HG02623 (cell line): ENCODE measurements around the gene TPO.
"Not testable (repeated sequence)": the region's sequence is repeated elsewhere in the genome, so short reads cannot be mapped to it uniquely, and the experiment has no call there.

Source experiments
- ATAC-seq: cut with Tn5 transposase; IDR thresholded peaks from one replicate; pipeline ENCODE4 v1.9.1; 2021; ENCODE audit warnings: moderate library complexity; ENCODE audit not compliant: unreplicated experiment

The TPO gene

GRCh38 chr2:1403565-1403964 lies 9.7 kb upstream of the TPO start:
- ATAC-seq: no peak

GRCh38 chr2:1405124-1405523 lies 8.1 kb upstream of the TPO start:
- ATAC-seq: no peak

GRCh38 chr2:1405967-1406366 lies 7.3 kb upstream of the TPO start:
- ATAC-seq: no peak

GRCh38 chr2:1406434-1406833 lies 6.8 kb upstream of the TPO start:
- ATAC-seq: no peak

GRCh38 chr2:1407950-1408675 lies 5.2 kb upstream of the TPO start:
- no peak for ATAC-seq

GRCh38 chr2:1414121-1414520 lies 858 bp downstream of the TPO start:
- ATAC-seq: no peak

- ATAC-seq: not testable (repeated sequence)
Observed at GRCh38 chr2:1414901-1415300, 1.6 kb downstream of the TPO start.

- ATAC-seq: no peak
Observed at GRCh38 chr2:1415501-1415900, 2.2 kb downstream of the TPO start.

- ATAC-seq: no peak
Observed at GRCh38 chr2:1418566-1418965, 5.3 kb downstream of the TPO start.

- no peak for ATAC-seq
Observed at GRCh38 chr2:1420746-1421480, 7.7 kb downstream of the TPO start.

GRCh38 chr2:1421731-1422130 lies 8.5 kb downstream of the TPO start:
- no peak for ATAC-seq

GRCh38 chr2:1422131-1422530 lies 8.9 kb downstream of the TPO start:
- ATAC-seq: no peak

GRCh38 chr2:1422716-1423285 lies 9.5 kb downstream of the TPO start:
- no peak for ATAC-seq

- no peak for ATAC-seq
Observed at GRCh38 chr2:1427086-1427485, 13.8 kb downstream of the TPO start.

- ATAC-seq: no peak
Observed at GRCh38 chr2:1429895-1430294, 16.6 kb downstream of the TPO start.

GRCh38 chr2:1430491-1430890 lies 17.2 kb downstream of the TPO start:
- no peak for ATAC-seq

- no peak for ATAC-seq
Observed at GRCh38 chr2:1431886-1432400, 18.7 kb downstream of the TPO start.

- no peak for ATAC-seq
Observed at GRCh38 chr2:1432726-1433125, 19.5 kb downstream of the TPO start.

- no peak for ATAC-seq
Observed at GRCh38 chr2:1436369-1436768, 23.1 kb downstream of the TPO start.

GRCh38 chr2:1437101-1437500 lies 23.8 kb downstream of the TPO start:
- no peak for ATAC-seq

GRCh38 chr2:1437537-1437936 lies 24.3 kb downstream of the TPO start:
- ATAC-seq: no peak

- no peak for ATAC-seq
Observed at GRCh38 chr2:1438972-1439371, 25.7 kb downstream of the TPO start.
